ENCODE data around the gene SMAP1.

DNA sequence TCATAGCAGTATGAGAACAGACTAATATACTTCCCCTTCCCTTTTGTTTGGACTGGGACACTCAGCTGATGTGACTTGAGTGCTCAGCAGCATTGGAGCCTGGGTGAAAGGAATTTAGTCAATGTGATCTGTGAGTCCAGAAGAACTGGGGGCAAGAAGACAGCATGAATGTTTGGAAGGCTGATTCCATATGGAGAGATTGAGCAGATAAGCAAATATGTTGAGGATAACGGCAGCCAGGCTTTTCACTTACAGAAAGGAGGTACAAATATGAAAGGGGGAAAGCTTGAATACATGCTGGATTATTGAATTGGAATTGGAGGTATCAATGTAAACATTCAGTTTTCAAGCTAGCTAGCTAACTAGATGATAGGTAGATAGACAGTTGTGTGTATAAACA lies 37.8 kb upstream of the SMAP1 start:
- TF ChIP-seq, protein P1, sequence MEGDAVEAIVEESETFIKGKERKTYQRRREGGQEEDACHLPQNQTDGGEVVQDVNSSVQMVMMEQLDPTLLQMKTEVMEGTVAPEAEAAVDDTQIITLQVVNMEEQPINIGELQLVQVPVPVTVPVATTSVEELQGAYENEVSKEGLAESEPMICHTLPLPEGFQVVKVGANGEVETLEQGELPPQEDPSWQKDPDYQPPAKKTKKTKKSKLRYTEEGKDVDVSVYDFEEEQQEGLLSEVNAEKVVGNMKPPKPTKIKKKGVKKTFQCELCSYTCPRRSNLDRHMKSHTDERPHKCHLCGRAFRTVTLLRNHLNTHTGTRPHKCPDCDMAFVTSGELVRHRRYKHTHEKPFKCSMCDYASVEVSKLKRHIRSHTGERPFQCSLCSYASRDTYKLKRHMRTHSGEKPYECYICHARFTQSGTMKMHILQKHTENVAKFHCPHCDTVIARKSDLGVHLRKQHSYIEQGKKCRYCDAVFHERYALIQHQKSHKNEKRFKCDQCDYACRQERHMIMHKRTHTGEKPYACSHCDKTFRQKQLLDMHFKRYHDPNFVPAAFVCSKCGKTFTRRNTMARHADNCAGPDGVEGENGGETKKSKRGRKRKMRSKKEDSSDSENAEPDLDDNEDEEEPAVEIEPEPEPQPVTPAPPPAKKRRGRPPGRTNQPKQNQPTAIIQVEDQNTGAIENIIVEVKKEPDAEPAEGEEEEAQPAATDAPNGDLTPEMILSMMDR (conservative IDR thresholded peaks at IDR 0.05): no peak
- TF ChIP-seq ZFX (IDR thresholded peaks at IDR 0.05): no peak

Measured in C4-2B (cell line).